ENCODE data around the gene TADA3.

TADA3 gene

DNA sequence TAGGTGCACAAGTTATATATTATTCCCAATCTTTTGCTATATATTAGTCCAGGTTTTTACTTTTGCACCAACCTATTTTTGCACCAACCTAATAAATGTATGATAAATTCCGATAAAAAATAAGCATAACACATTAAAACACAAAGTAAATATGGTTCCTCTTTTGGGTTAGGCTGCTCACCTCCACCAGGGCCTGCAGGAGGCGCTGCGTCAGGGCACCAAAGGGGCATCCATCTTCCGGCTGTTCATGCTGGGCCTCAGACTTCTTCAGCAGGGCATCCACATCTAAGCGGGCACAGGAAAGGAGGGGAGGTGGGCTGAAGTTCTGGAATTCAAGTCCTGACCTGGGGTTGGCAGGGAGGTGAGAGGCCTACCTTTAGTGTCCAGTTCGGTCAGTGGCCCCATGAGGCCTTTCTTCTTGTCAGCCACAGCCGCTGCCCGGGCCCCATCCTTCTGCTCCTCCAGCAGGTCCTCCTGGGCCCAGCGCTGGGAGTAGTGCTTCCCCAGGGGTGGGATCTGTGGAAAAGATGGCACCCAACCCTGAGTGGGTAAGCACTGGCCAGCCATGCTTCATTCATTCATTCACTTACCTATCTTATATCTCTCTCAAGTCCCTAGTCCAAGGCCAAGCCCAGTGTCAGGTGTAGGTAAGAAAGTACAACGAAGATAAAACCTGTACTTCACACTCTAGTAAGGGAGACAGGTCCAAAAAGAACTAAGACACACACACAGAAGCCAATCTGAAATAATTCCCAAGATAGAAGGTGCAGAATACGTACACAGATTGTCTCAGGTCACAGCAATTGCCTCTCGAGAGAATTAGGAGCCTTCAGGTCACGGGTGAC is 5.2 kb downstream of the TADA3 start:
- no peak for DNase-seq (ENCODE audit: extremely low read depth, insufficient read length)
- Histone ChIP-seq H3K4me3 (replicated peaks; ENCODE audit: low read depth, low read length) (no peak overlapping the region), H3K36me3 (ENCODE audit: control insufficient read depth, insufficient read depth, low read length) (peaks cover 28% of the 10 kb centered on the region), H3K27me3 (replicated peaks; ENCODE audit: control insufficient read depth, insufficient read depth, low read length) (no peaks in the 10 kb centered on the region)
- TF ChIP-seq, protein P1, sequence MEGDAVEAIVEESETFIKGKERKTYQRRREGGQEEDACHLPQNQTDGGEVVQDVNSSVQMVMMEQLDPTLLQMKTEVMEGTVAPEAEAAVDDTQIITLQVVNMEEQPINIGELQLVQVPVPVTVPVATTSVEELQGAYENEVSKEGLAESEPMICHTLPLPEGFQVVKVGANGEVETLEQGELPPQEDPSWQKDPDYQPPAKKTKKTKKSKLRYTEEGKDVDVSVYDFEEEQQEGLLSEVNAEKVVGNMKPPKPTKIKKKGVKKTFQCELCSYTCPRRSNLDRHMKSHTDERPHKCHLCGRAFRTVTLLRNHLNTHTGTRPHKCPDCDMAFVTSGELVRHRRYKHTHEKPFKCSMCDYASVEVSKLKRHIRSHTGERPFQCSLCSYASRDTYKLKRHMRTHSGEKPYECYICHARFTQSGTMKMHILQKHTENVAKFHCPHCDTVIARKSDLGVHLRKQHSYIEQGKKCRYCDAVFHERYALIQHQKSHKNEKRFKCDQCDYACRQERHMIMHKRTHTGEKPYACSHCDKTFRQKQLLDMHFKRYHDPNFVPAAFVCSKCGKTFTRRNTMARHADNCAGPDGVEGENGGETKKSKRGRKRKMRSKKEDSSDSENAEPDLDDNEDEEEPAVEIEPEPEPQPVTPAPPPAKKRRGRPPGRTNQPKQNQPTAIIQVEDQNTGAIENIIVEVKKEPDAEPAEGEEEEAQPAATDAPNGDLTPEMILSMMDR (IDR thresholded peaks at IDR 0.05; ENCODE audit: insufficient read depth, low read length, poor library complexity, severe bottlenecking), result peak; percentile 65

DNA sequence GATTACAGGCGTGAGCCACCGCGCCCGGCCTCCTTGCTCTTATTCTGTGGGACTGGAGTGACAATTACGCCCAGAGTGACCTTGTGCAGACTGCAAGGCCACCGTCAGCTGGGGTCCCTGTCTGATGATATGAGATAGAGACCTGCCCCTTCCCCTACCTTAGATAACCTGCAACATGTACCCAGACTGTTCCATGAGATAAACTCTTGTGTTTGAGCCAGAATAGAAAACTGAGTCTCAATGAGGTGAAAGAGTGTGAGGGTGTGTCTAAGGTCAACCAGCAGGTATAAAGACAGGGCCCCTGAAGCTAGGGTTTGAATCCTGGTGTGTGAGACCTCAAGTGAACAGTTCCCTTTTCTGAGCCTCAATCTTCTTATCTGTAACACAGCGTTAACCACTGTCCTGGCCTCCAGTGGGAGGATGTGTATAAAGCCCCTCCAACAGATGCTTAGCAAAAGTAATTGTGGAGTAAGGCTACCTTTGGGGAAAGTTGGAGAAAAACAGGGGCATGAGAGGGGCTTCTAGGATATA is 6.0 kb downstream of the TADA3 start:
- no peaks in the 10 kb centered on the region for H3K27me3 ChIP-seq (replicated peaks; ENCODE audit: control insufficient read depth, insufficient read depth, low read length)
- no peak for DNase-seq (ENCODE audit: extremely low read depth, insufficient read length)

DNA sequence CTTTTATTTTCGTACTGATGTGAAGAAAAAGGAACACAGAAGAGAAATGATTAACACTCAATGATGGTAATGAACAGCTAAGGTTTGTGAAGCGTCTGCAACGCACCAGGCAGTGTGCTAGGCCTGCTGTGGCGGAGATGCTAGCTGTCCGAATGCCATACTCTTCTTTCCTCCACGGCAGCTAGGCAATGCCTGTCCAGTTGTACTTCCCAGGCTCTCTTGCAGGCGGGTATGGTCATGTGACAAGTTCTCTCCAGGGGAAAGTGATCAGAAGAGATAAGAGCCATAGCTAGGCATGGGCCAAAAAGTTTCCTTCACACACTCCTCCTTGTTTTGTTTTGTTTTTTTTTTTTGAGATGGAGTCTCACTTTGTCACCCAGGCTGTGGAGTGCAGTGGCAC is 6.7 kb downstream of the TADA3 start:
- H3K27me3 ChIP-seq (replicated peaks; ENCODE audit: control insufficient read depth, insufficient read depth, low read length), result no peaks in the 10 kb centered on the region
- TF ChIP-seq, protein P1 (IDR thresholded peaks at IDR 0.05; ENCODE audit: insufficient read depth, low read length, poor library complexity, severe bottlenecking), result no peak
- no peak for DNase-seq (ENCODE audit: extremely low read depth, insufficient read length)
- no peak overlapping the region for H3K4me3 ChIP-seq (replicated peaks; ENCODE audit: low read depth, low read length)
- peaks cover 30% of the 10 kb centered on the region for H3K36me3 ChIP-seq (ENCODE audit: control insufficient read depth, insufficient read depth, low read length)

More for the DNA sequence above, 6.0 kb downstream of the TADA3 start:
- TF ChIP-seq, protein P1 (IDR thresholded peaks at IDR 0.05; ENCODE audit: insufficient read depth, low read length, poor library complexity, severe bottlenecking), result no peak
- Histone ChIP-seq H3K4me3 (replicated peaks; ENCODE audit: low read depth, low read length) (no peak overlapping the region), H3K36me3 (ENCODE audit: control insufficient read depth, insufficient read depth, low read length) (peaks cover 30% of the 10 kb centered on the region)

DNA sequence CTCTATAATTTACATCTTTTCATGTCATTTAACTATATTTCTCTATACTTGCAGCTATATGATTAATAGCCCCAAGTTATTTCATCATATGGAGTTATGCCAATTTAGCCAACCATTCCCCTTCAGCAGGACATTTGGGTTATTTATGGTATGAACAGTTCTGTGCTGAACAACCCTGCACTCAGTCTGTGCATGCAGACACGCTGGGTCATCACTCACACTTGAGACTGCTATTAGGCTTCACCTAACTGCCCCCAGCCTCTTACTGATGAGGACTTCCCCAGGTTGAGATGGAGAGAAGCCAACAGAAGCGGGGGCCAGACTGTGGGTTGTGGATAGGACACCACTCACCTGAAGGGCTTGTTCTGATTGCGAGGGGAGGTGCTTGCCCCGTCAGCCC is 7.3 kb downstream of the TADA3 start:
- peaks cover 34% of the 10 kb centered on the region for H3K36me3 ChIP-seq (ENCODE audit: control insufficient read depth, insufficient read depth, low read length)
- no peak overlapping the region for H3K4me3 ChIP-seq (replicated peaks; ENCODE audit: low read depth, low read length)
- TF ChIP-seq, protein P1 (IDR thresholded peaks at IDR 0.05; ENCODE audit: insufficient read depth, low read length, poor library complexity, severe bottlenecking), result no peak

DNA sequence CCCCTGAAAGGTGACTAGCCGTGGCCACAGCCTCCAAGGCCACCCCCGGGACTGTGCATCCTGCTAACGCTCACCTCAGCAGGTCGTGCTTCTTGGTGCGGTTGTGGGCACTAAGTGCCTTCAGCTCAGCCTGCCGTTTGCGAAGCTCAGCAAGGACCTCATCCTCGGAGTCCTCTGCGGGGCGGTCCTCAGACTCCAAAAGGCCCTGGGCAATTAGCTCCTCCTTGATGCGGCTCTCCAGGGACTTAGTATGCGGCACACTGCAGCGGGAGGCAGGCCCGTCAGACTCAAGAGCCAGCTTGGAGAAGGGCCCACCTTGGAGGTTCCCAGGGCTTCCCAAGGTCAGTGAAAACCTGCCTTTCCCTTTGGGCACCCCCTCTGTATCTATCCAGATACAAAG is 8.3 kb downstream of the TADA3 start:
- TF ChIP-seq, protein P1 (IDR thresholded peaks at IDR 0.05; ENCODE audit: insufficient read depth, low read length, poor library complexity, severe bottlenecking), result no peak
- Histone ChIP-seq H3K27me3 (replicated peaks; ENCODE audit: control insufficient read depth, insufficient read depth, low read length) (no peaks in the 10 kb centered on the region), H3K36me3 (ENCODE audit: control insufficient read depth, insufficient read depth, low read length) (peaks cover 27% of the 10 kb centered on the region), H3K4me3 (replicated peaks; ENCODE audit: low read depth, low read length) (no peak overlapping the region)
- DNase-seq (ENCODE audit: extremely low read depth, insufficient read length), result no peak

More for the DNA sequence above, 7.3 kb downstream of the TADA3 start:
- DNase-seq (ENCODE audit: extremely low read depth, insufficient read length), result no peak
- no peaks in the 10 kb centered on the region for H3K27me3 ChIP-seq (replicated peaks; ENCODE audit: control insufficient read depth, insufficient read depth, low read length)

Measured in GM06990 (cell line).